Endothelial cell of umbilical vein (primary cell): ENCODE measurements around the gene CHI3L1.

ENCODE experiments used
- EZH2 ChIP-seq: IDR thresholded peaks from 2 replicates; pipeline ENCODE4 v1.6.1; 2012; ENCODE audit warnings: borderline replicate concordance, low read depth, mild to moderate bottlenecking, moderate library complexity, low read length, inconsistent platforms; ENCODE audit not compliant: severe bottlenecking
- FOS ChIP-seq: IDR thresholded peaks from 2 replicates; pipeline ENCODE4 v1.6.1; 2011; ENCODE audit warnings: mild to moderate bottlenecking, low read length, moderate library complexity, borderline replicate concordance; ENCODE audit not compliant: insufficient read depth
- GATA2 ChIP-seq: IDR thresholded peaks from 2 replicates; pipeline ENCODE4 v1.7.0; 2011; ENCODE audit warnings: low read depth, mild to moderate bottlenecking, moderate library complexity, mixed read lengths, low read length; ENCODE audit not compliant: insufficient read length, insufficient read depth
- JUN ChIP-seq: IDR thresholded peaks from 2 replicates; pipeline ENCODE4 v1.6.1; 2011; ENCODE audit warnings: borderline replicate concordance, low read depth; ENCODE audit not compliant: insufficient read length, insufficient read depth
- MYC ChIP-seq: IDR thresholded peaks from one replicate; pipeline ENCODE4 v1.6.1; 2011; ENCODE audit warnings: mild to moderate bottlenecking, low read depth, low read length
- POLR2A ChIP-seq: IDR thresholded peaks from 2 replicates; pipeline ENCODE4 v1.6.1; 2012; ENCODE audit warnings: low read depth, mild to moderate bottlenecking, control low read depth, low read length
- POLR2AphosphoS5 ChIP-seq: IDR thresholded peaks from 2 replicates; pipeline ENCODE4 v1.6.1; 2012; ENCODE audit warnings: low read depth, mild to moderate bottlenecking, control low read depth, low read length, moderate library complexity; ENCODE audit not compliant: insufficient read depth
- TF ChIP-seq, protein P1 (sequence below), 2 donors: IDR thresholded peaks; 1 replicate in 1 of 2; 2 replicates in 1 of 2; pipeline ENCODE4 v1.5.1; 2011; ENCODE audit warnings: low read length in 2 of 2, mild to moderate bottlenecking in 2 of 2, moderate library complexity in 2 of 2, control low read depth in 1 of 2, inconsistent platforms in 1 of 2, low read depth in 1 of 2; ENCODE audit not compliant: insufficient read depth in 1 of 2; ENCODE audit errors: extremely low read depth in 1 of 2
- TF ChIP-seq, protein P2 (sequence below): IDR thresholded peaks from 2 replicates; pipeline ENCODE4 v1.6.1; 2011; ENCODE audit not compliant: insufficient read depth, insufficient read length

DNA sequence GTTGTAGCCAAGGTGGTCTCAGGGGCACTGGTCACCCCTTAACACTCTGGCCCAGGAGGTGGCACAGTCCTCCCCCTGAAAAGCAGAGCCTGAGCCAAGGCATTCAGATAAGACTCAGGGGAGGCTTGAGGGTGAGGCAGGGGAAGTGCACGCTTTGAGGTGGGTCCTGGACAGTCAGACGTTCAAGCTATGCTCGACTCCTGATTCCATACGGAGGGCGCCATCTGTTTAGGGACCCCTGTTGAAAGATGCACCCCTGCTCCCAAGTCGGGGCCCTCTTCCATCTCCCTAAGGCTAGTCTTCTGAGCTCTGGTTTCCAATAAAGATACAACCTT lies 12.9 kb upstream of the CHI3L1 start:
- TF ChIP-seq POLR2AphosphoS5 (no peak), EZH2 (no peak), GATA2 (no peak), POLR2A (no peak), JUN (no peak), FOS (no peak), MYC (no peak)
- TF ChIP-seq, protein P1, sequence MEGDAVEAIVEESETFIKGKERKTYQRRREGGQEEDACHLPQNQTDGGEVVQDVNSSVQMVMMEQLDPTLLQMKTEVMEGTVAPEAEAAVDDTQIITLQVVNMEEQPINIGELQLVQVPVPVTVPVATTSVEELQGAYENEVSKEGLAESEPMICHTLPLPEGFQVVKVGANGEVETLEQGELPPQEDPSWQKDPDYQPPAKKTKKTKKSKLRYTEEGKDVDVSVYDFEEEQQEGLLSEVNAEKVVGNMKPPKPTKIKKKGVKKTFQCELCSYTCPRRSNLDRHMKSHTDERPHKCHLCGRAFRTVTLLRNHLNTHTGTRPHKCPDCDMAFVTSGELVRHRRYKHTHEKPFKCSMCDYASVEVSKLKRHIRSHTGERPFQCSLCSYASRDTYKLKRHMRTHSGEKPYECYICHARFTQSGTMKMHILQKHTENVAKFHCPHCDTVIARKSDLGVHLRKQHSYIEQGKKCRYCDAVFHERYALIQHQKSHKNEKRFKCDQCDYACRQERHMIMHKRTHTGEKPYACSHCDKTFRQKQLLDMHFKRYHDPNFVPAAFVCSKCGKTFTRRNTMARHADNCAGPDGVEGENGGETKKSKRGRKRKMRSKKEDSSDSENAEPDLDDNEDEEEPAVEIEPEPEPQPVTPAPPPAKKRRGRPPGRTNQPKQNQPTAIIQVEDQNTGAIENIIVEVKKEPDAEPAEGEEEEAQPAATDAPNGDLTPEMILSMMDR (IDR thresholded peaks at IDR 0.05; ENCODE audit: extremely low read depth in 1 of 2, insufficient read depth in 1 of 2, low read depth in 1 of 2, low read length in 2 of 2) = no peak
- TF ChIP-seq, protein P2, sequence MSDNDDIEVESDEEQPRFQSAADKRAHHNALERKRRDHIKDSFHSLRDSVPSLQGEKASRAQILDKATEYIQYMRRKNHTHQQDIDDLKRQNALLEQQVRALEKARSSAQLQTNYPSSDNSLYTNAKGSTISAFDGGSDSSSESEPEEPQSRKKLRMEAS = no peak
